Endothelial cell (in vitro differentiated cells): Measurements from ENCODE around the gene CDK5RAP1. TPM values are rescaled to one million over a fixed set of nuclear protein-coding genes. Genes with fewer than 3 reads are reported as not detected.

ENCODE experiments used
- DNase-seq: peaks from one replicate; pipeline ENCODE4 v3.0.0; 2021; ENCODE audit warnings: low spot score
- H3K27ac Mint-ChIP-seq: one replicate; pipeline ENCODE4 v1.8.0; 2021; ENCODE audit warnings: mixed read lengths, inconsistent platforms; ENCODE audit not compliant: unreplicated experiment
- H3K27me3 Mint-ChIP-seq: one replicate; pipeline ENCODE4 v1.8.0; 2021; ENCODE audit warnings: mild to moderate bottlenecking, moderate library complexity, mixed read lengths, inconsistent platforms; ENCODE audit not compliant: unreplicated experiment
- H3K36me3 Mint-ChIP-seq: one replicate; pipeline ENCODE4 v1.8.0; 2021; ENCODE audit warnings: mild to moderate bottlenecking, low read depth, mixed read lengths, inconsistent platforms; ENCODE audit not compliant: unreplicated experiment
- H3K4me1 Mint-ChIP-seq: one replicate; pipeline ENCODE4 v1.8.0; 2021; ENCODE audit warnings: mild to moderate bottlenecking, mixed read lengths, inconsistent platforms; ENCODE audit not compliant: unreplicated experiment
- H3K4me3 Mint-ChIP-seq: one replicate; pipeline ENCODE4 v1.8.0; 2021; ENCODE audit warnings: mild to moderate bottlenecking, mixed read lengths, inconsistent platforms; ENCODE audit not compliant: unreplicated experiment
- H3K9me3 Mint-ChIP-seq: one replicate; pipeline ENCODE4 v1.8.0; 2021; ENCODE audit warnings: mixed read lengths, inconsistent platforms; ENCODE audit not compliant: unreplicated experiment
- CTCF ChIP-seq: fragments of 200-600 bp; sonication (generic); IDR thresholded peaks from one replicate; pipeline ENCODE4 v1.5.0; 2021; ENCODE audit warnings: antibody characterized with exemption; ENCODE audit not compliant: unreplicated experiment
- total RNA-seq: library from RNA; stranded (reverse); fragmentation: NEBNext Ultra II Directional; extraction: Animal tissue kit (Norgen Biotek cat#: 25700); gene quantifications from one replicate; pipeline ENCODE4 v1.2.1, GENCODE V29; 2021; ENCODE audit not compliant: unreplicated experiment

CDK5RAP1 gene
- total RNA-seq, 1 donor from 2014 or later: 42.7 TPM

GRCh38 chr20:33423141-33423834, 22.0 kb upstream of the CDK5RAP1 start:
- Mint-ChIP-seq H3K36me3 (no peaks in the 10 kb centered on the region), H3K4me1 (no peaks in the 10 kb centered on the region), H3K27ac (no peak overlapping the region), H3K27me3 (no peaks in the 10 kb centered on the region), H3K9me3 (no peaks in the 10 kb centered on the region), H3K4me3 (no peak overlapping the region)
- no peak for DNase-seq
- no peak for TF ChIP-seq CTCF

GRCh38 chr20:33419140-33419974, 18.0 kb upstream of the CDK5RAP1 start:
- Mint-ChIP-seq H3K9me3 (no peaks in the 10 kb centered on the region), H3K4me1 (no peaks in the 10 kb centered on the region), H3K36me3 (no peaks in the 10 kb centered on the region), H3K4me3 (no peak overlapping the region), H3K27me3 (no peaks in the 10 kb centered on the region), H3K27ac (no peak overlapping the region)
- no peak for TF ChIP-seq CTCF
- no peak for DNase-seq

- Mint-ChIP-seq H3K36me3 (no peaks in the 10 kb centered on the region), H3K27me3 (no peaks in the 10 kb centered on the region), H3K4me3 (no peak overlapping the region), H3K9me3 (no peaks in the 10 kb centered on the region), H3K4me1 (no peaks in the 10 kb centered on the region), H3K27ac (no peak overlapping the region)
- no peak for TF ChIP-seq CTCF
- DNase-seq: no peak
Measured at GRCh38 chr20:33418033-33418432, 16.7 kb upstream of the CDK5RAP1 start.

- Mint-ChIP-seq H3K36me3 (peaks cover 4% of the 10 kb centered on the region), H3K27ac (no peak overlapping the region), H3K9me3 (no peaks in the 10 kb centered on the region), H3K4me1 (no peaks in the 10 kb centered on the region), H3K4me3 (no peak overlapping the region), H3K27me3 (no peaks in the 10 kb centered on the region)
- TF ChIP-seq CTCF: peak; percentile 51
- peak; percentile 48 for DNase-seq
Measured at GRCh38 chr20:33415948-33416347, 14.6 kb upstream of the CDK5RAP1 start.

- no peak for DNase-seq
- Mint-ChIP-seq H3K9me3 (no peaks in the 10 kb centered on the region), H3K27ac (no peak overlapping the region), H3K36me3 (peaks cover 4% of the 10 kb centered on the region), H3K27me3 (peaks cover 1% of the 10 kb centered on the region), H3K4me1 (no peaks in the 10 kb centered on the region), H3K4me3 (no peak overlapping the region)
- TF ChIP-seq CTCF: no peak
Measured at GRCh38 chr20:33412484-33412838, 11.1 kb upstream of the CDK5RAP1 start.
